HG03135 (cell line): ENCODE results near the gene ADGRV1.

Experiments
- ATAC-seq: cut with Tn5 transposase; IDR thresholded peaks from one replicate; pipeline ENCODE4 v1.9.1; 2021; ENCODE audit warnings: mild to moderate bottlenecking, moderate library complexity; ENCODE audit not compliant: unreplicated experiment

ADGRV1 gene

DNA sequence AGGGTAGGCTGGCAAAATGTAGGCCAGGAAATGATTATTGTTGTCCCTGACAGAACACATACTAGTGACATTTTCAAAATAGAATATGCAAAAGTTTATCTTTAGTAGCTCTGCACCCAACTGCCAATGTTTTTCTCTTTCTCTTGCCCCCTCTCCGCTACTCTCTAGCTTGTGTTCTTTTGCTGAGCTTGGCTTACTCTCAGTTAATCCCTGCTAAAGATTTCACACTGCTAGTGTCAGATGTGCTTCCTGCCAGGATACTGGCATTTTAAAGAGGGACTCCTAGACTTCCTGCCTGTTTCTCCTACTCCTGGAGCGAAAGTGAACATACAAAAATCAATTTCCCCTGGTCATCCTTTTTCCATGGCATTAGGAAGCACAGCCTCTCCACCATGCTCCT is 564.1 kb downstream of the ADGRV1 start:
- no peak for ATAC-seq

DNA sequence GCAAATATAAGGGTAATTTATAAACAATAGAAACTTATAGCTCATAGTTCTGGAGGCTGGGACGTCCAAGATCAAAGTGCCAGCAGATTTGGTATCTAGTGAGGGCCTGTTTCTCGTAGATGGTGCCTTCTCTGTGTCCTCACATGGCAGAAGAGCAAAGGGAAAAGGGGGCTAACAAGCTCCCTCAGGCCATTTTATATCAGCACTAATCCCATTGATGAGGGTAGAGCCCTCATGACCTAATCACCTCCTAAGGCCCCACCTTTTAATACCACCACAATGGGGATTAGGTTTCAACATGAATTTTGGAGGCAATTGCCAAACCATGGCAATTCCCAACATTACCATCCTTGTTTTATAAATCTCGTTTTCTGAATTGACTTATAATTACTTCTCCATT is 564.7 kb downstream of the ADGRV1 start:
- no peak for ATAC-seq

DNA sequence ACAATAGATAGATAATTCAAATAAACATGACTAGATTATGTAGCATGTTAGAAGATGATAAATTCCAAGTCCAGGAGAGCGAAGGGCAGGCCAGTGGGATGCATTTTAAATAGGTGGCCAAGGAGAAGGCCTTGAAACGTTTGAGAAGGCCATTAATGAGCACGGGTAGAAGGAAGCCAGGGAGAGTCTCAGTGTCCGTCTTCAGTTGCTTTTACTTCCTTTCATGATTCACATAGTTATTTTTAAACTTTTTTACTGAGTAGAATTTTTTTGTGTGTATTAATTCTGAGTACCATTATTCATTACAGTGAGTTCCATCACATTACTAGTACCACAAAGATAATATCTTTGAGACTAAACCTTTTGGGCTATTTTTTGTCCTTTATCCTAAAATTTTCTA is 565.3 kb downstream of the ADGRV1 start:
- ATAC-seq: no peak

GRCh38 chr5:91125916-91126315 is 567.3 kb downstream of the ADGRV1 start:
- ATAC-seq: no peak

- no peak for ATAC-seq
These were observed 567.9 kb downstream of the ADGRV1 start for GRCh38 chr5:91126448-91126847.

DNA sequence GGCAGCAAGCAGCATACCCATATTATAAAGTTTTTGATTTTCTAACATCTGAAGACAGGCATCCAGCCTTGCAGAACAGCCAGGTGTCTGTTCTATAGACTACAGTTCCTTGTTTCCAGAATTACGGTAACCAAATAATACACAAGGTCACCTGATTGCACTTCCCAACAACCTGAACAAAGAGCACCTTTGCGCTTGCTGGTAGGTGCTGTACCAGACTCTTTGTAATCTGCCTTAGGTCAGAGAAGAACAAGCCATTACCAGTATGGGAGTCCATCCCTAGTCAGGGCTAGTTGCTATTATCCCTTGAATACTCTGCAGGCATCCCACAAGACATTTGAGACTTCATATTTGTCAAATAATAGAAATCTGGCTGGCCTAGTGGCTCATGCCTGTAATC is 568.3 kb downstream of the ADGRV1 start:
- ATAC-seq: no peak

GRCh38 chr5:91127456-91128081 is 569.0 kb downstream of the ADGRV1 start:
- no peak for ATAC-seq

DNA sequence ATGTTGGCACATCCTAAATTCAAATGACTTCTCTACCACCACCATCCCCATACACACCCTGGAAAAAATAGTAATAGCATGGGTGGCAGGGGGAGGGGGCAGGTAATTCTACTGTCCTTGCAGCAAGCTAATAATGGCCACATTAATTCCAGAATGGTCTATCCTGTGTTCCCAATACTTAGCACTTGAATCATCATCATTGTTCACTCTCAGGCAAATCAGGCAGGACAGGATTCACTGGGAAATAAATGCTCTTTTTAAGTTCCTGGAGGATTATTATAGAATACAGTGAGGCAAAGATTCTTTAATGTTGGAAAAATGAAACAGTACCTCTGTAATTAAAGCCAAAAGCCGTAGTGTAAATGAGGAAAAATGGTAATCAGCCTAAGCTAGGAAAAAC is 570.0 kb downstream of the ADGRV1 start:
- ATAC-seq: no peak

- ATAC-seq: no peak
These were observed 571.2 kb downstream of the ADGRV1 start for GRCh38 chr5:91129748-91130147.

DNA sequence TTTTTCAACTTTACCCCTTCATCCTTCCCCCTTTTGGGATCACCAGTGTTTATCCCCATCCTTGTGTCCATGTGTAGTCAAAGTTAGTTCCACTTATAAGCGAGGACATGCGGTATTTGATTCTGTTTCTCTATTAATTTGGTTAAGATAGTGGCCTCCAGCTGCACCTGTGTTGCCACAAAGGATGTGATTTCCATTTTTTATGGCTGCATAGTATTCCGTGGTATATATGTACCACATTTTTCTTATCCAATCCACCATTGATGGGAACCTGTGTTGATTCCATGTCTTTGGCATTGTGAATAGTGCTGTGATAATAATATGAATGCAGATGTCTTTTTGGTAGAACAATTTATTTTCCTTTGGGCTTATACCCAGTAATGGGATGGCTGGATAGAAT is 572.2 kb downstream of the ADGRV1 start:
- no peak for ATAC-seq

DNA sequence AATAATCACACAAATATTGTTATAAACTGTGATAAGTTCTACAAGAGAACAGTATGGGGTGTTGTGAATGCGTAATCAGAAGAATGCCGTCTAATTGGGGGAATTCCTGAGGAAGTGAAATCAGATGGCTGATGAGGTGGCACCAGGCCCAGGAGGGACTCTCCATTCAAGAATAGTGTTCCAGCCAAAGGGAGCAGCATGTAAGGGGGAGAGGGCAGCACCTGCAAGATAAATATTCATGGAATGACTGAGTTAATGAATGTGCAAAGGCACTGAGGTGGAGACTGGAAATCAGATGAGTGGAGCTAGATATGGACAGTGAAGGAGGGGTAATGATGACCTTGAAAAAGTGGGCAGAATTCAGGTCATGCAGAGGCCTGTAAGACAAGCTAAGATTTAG is 574.0 kb downstream of the ADGRV1 start:
- no peak for ATAC-seq

GRCh38 chr5:91133183-91133582 is 574.6 kb downstream of the ADGRV1 start:
- no peak for ATAC-seq

DNA sequence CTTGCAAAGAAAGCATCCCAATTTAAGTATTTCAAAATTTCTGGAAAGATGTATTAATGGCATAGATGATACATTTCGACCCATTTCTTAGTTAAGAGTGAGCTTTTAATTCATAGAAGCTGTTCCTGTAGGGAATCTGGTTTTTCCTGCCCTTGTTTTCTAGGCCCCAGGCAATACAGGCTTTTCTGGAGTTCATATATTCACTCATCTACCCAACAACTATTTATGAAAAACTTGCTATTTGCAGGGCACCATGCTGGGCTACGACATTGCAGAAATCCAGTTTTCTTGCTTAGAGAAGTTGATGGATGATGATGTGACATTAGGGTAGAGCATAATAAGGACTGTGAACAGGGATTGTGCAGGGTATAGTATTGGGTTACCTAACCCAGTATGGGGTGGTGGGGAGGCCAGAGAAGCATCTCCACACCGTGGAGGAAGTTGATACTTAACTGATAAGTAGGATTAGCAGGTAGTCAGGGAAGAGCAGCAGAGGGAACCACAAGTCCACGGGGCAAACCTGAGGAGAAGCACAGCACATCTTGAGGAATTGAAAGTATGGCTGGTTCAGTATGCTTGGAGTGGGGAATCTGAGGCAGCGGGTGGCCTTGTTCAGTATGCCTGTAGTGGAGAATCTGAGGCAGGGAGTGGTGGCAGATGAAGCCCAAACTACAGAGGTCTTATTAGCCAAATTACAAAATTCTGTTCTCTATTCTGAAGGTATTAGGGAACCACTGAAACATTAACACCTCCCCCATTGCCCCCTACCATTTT is 577.1 kb downstream of the ADGRV1 start:
- no peak for ATAC-seq

GRCh38 chr5:91136271-91136670 is 577.7 kb downstream of the ADGRV1 start:
- no peak for ATAC-seq

GRCh38 chr5:91137647-91138046 is 579.0 kb downstream of the ADGRV1 start:
- ATAC-seq: no peak

DNA sequence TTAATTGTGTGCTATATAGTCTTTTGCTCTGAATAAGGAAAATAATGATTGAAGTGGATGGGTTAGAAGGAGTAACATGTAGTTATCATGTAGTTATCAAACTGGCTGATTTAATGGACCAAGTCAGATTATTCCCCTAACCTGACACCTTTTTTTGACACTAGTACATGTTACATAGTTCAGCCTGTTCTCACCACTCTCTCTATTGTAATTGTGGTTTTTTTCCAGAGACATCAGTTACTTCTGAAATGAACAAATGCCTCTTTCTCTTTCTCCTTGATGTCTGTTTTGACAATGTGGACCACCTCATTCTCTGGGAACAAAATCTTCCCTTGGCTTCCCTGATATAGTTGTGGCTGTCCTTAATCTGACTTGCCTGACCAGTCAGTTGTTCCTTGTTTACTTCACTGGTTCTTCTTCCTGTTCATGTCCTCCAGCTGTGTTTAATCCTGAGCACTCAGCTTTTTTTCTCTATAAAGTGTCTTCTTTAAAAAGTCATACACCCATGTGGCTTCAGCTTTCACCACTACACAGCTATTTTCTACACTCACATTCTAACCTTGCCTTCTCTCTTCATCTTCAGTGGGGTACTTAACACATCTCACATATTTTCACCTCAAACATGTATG is 581.1 kb downstream of the ADGRV1 start:
- ATAC-seq: no peak

DNA sequence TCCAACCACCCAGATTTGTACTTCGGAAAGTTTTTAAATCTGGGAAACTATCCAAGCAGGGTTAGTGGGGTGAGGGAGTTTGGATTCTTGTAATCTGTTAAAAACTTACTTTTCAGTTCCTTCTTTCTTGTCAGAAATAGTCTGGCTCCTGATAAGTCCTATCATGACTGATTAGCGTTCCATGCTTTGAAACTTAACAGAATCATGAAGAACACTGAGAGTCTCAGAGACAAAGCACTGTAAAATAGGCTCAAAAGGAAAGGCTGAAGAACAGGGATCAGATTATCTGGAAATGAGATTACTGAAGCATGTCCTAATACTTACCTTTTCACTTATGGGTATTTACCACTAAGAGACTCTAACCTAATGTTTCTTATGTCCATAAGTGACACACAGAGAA is 582.1 kb downstream of the ADGRV1 start:
- ATAC-seq: no peak

GRCh38 chr5:91141642-91142041 is 583.0 kb downstream of the ADGRV1 start:
- ATAC-seq: no peak

- ATAC-seq: no peak
These were observed 583.8 kb downstream of the ADGRV1 start for GRCh38 chr5:91142386-91142785.

DNA sequence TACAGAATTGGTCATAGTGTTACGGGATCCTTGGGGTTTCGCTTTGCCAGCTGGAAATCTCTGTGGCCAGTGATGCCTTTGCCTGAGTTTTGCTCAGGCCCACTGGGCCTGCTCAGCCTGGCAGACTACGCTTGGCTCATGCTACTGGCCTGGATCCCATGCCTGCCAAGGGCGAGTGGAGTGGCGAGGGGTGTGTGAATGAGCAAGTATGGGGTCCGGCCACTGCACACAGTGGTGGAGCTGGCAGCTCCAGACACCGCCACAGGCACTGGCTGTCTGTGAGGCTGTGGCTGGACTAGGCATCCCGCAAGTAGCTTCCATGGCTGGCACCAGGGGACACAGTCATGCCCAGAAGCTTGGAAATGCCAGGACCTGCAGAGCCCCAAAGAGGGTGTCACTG is 584.2 kb downstream of the ADGRV1 start:
- no peak for ATAC-seq

DNA sequence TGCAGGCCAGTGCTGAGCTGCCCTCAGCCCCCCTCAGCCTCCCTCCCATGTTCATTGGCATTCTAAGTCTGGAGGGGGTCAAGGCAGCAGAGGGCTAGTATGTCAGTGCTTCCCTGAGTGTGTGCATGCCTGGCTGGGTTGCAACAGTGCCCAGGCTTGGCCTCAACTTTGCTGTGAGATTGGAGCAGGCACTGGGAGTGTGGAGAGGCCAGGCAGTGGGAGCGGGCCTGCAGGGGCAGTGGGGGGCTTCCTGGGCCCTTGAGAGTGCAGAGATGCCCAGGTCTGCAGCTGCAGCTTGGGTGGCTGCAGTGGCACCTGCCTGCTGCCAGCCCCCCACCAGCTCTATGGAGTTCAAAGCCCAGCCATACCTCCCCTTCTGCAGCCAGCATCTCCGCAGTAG is 585.2 kb downstream of the ADGRV1 start:
- ATAC-seq: no peak
